HL-60 (cell line): Measurements from ENCODE around the gene RERE.

ENCODE experiments used
- DNase-seq, 2 experiments: peaks; one replicate each; pipeline ENCODE4 v3.0.0-alpha.2; 2010 to 2020; ENCODE audit warnings: low read depth in 1 of 2, low spot score in 1 of 2
- H3K27ac ChIP-seq: fragments of 250-450 bp; sonication (Bioruptor Pico); replicated peaks from 2 replicates; pipeline ENCODE4 v1.5.1; 2020; ENCODE audit warnings: mild to moderate bottlenecking, moderate library complexity
- H3K27me3 ChIP-seq: fragments of 250-450 bp; sonication (Bioruptor Pico); 2 replicates; pipeline ENCODE4 v1.5.1; 2021; ENCODE audit warnings: mild to moderate bottlenecking, moderate library complexity; ENCODE audit not compliant: insufficient read depth, poor library complexity, severe bottlenecking
- H3K4me3 ChIP-seq: replicated peaks from 2 replicates; pipeline ENCODE4 v1.5.1; 2011; ENCODE audit warnings: mild to moderate bottlenecking, control low read depth, low read length; ENCODE audit not compliant: insufficient read depth
- CTCF ChIP-seq: IDR thresholded peaks from one replicate; pipeline ENCODE4 v1.5.1; 2011; ENCODE audit warnings: low read length, control low read depth, inconsistent platforms; ENCODE audit not compliant: insufficient read depth
- GABPA ChIP-seq: IDR thresholded peaks from 2 replicates; pipeline ENCODE4 v1.6.1; 2012; ENCODE audit warnings: low read depth
- POLR2AphosphoS5 ChIP-seq: IDR thresholded peaks from 2 replicates; pipeline ENCODE4 v1.6.1; 2012; ENCODE audit warnings: low read depth
- REST ChIP-seq: IDR thresholded peaks from 2 replicates; pipeline ENCODE4 v1.6.1; 2012; ENCODE audit warnings: low read depth; ENCODE audit not compliant: insufficient replicate concordance
- SPI1 ChIP-seq: IDR thresholded peaks from 2 replicates; pipeline ENCODE4 v1.6.1; 2012; ENCODE audit warnings: low read depth, mild to moderate bottlenecking, borderline replicate concordance

RERE gene

GRCh38 chr1:8334106-8334851 is 483.2 kb downstream of the RERE start:
- Histone ChIP-seq H3K4me3 (no peak overlapping the region), H3K27ac (no peak overlapping the region), H3K27me3 (no peaks in the 10 kb centered on the region)
- DNase-seq, result no peak
- TF ChIP-seq CTCF, result no peak

- no peak overlapping the region for H3K4me3 ChIP-seq
- H3K27me3 ChIP-seq, result no peaks in the 10 kb centered on the region
- no peak overlapping the region for H3K27ac ChIP-seq
- no peak for DNase-seq
- no peak for TF ChIP-seq CTCF
- TF ChIP-seq POLR2AphosphoS5, result no peak
- no peak for TF ChIP-seq GABPA
- no peak for TF ChIP-seq REST
- no peak for TF ChIP-seq SPI1
Observed at GRCh38 chr1:8333246-8333987, 484.0 kb downstream of the RERE start.

- DNase-seq, result no peak
- H3K4me3 ChIP-seq, result no peak overlapping the region
- TF ChIP-seq SPI1 (no peak), POLR2AphosphoS5 (no peak), CTCF (no peak), REST (no peak), GABPA (no peak)
- H3K27ac ChIP-seq, result no peak overlapping the region
- H3K27me3 ChIP-seq, result no peaks in the 10 kb centered on the region
Observed at GRCh38 chr1:8332806-8333205, 484.6 kb downstream of the RERE start.
